NOMO-1 treated with dmso at 0.1 percent for 144 hours (cell line): ENCODE data around the gene EIPR1.

Experiments
- DNase-seq: peaks from one replicate; lab custom pipeline; 2025; ENCODE audit not compliant: unreplicated experiment; lab: John Stamatoyannopoulos, UW

EIPR1 gene

DNA sequence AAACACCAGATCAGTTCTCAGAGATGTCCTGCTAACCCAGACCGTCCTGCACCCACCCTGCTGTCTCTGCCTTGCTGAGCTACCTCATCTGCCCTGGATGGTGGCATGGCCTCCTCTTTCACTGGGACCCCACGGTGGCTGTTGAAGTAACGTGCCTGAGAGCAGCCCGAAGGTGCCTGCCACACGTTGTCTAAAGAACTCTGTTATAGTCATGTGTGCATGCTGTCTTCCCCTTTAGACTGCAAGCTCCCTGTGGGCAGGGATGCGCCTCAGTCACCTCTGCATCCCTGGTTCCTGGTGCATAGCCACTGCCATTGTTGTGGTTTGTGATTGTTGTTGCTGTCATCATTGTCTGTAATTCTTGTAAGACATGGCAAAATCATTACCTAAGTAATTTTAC, 235.9 kb downstream of the EIPR1 start:
- DNase-seq = no peak

DNA sequence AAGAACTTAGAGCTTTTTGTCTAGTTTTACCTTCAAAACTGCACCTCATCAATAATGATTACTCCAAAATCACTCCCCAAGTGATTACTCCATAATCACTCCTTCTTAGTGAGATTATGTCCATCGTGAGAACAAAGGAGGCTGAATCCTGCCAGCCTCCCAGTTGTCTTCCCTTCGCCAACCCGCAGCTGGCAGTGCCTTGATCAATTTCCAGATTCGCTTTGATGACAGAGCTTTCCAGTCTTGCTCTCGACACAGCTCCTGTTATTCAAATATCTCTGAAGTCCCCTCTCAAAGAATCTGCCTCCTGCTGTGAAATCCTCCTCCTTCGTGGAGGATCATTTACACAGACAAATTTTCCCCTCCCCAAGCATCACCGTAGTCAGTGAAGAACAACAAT, 237.7 kb downstream of the EIPR1 start:
- DNase-seq = no peak
